Measurements from ENCODE around the gene OR11A1. TPM values are rescaled to one million over a fixed set of nuclear protein-coding genes. Genes with fewer than 3 reads are reported as not detected.
"Not testable (repeated sequence)": the region's sequence is repeated elsewhere in the genome, so short reads cannot be mapped to it uniquely, and the experiment has no call there.

The OR11A1 gene
- total RNA-seq, 2 experiments from 2014 or later = not detected

GRCh38 chr6:29462022-29462421, 5.2 kb upstream of the OR11A1 start:
- no peak overlapping the region for H3K27ac Mint-ChIP-seq
- no peaks in the 10 kb centered on the region for H3K4me1 Mint-ChIP-seq (ENCODE audit: low read depth)
- ChIA-PET CTCF (no interaction called here), POLR2A (no interaction called here)
- H3K4me3 Mint-ChIP-seq = no peak overlapping the region
- intact Hi-C loops (cut with micrococcal nuclease) = no loop called here
- TF ChIP-seq CTCF (IDR thresholded peaks at IDR 0.05) = no peak
- DNase-seq = no peak
- no peak for ATAC-seq
- no peaks in the 10 kb centered on the region for H3K36me3 Mint-ChIP-seq (ENCODE audit: low read depth)
- no peaks in the 10 kb centered on the region for H3K9me3 Mint-ChIP-seq
- peaks cover 8% of the 10 kb centered on the region for H3K27me3 Mint-ChIP-seq

- no peaks in the 10 kb centered on the region for H3K36me3 Mint-ChIP-seq (ENCODE audit: low read depth)
- H3K4me3 Mint-ChIP-seq = no peak overlapping the region
- intact Hi-C loops (cut with micrococcal nuclease) = no loop called here
- CTCF ChIA-PET = interaction anchor here (0.9 kb wide), 1 partner anchor 128 kb away, joined by 3 read pairs; no protein-coding TSS in a partner anchor
- H3K9me3 Mint-ChIP-seq = no peaks in the 10 kb centered on the region
- H3K27me3 Mint-ChIP-seq = peaks cover 8% of the 10 kb centered on the region
- no peak for TF ChIP-seq CTCF (IDR thresholded peaks at IDR 0.05)
- H3K4me1 Mint-ChIP-seq (ENCODE audit: low read depth) = no peaks in the 10 kb centered on the region
- ATAC-seq = no peak
- H3K27ac Mint-ChIP-seq = no peak overlapping the region
- POLR2A ChIA-PET = no interaction called here
- DNase-seq = no peak
Observed at GRCh38 chr6:29461021-29461814, 4.3 kb upstream of the OR11A1 start.

GRCh38 chr6:29451471-29452193, 5.2 kb downstream of the OR11A1 start:
- DNase-seq (no peak), ATAC-seq (no peak)
- ChIA-PET POLR2A (no interaction called here), CTCF (no interaction called here)
- Mint-ChIP-seq H3K36me3 (ENCODE audit: low read depth) (no peaks in the 10 kb centered on the region), H3K27me3 (peaks cover 19% of the 10 kb centered on the region), H3K9me3 (peaks cover 2% of the 10 kb centered on the region), H3K4me3 (no peak overlapping the region), H3K27ac (no peak overlapping the region), H3K4me1 (ENCODE audit: low read depth) (no peaks in the 10 kb centered on the region)
- intact Hi-C loops (cut with micrococcal nuclease) = no loop called here
- TF ChIP-seq CTCF (IDR thresholded peaks at IDR 0.05) = no peak

- ChIA-PET CTCF (no interaction called here), POLR2A (no interaction called here)
- Mint-ChIP-seq H3K27ac (no peak overlapping the region), H3K4me3 (no peak overlapping the region), H3K4me1 (ENCODE audit: low read depth) (no peaks in the 10 kb centered on the region), H3K27me3 (peaks cover 25% of the 10 kb centered on the region), H3K36me3 (ENCODE audit: low read depth) (no peaks in the 10 kb centered on the region), H3K9me3 (peaks cover 2% of the 10 kb centered on the region)
- no peak for TF ChIP-seq CTCF (IDR thresholded peaks at IDR 0.05)
- intact Hi-C loops (cut with micrococcal nuclease) = no loop called here
- ATAC-seq (no peak), DNase-seq (no peak)
Observed at GRCh38 chr6:29447670-29448069, 9.2 kb downstream of the OR11A1 start.

- H3K4me3 Mint-ChIP-seq; H3K9me3 Mint-ChIP-seq; intact Hi-C loops (cut with micrococcal nuclease); DNase-seq; POLR2A ChIA-PET; ATAC-seq; H3K27ac Mint-ChIP-seq; H3K4me1 Mint-ChIP-seq (ENCODE audit: low read depth); CTCF ChIA-PET; H3K36me3 Mint-ChIP-seq (ENCODE audit: low read depth): not testable (repeated sequence)
- peaks cover 39% of the 10 kb centered on the region for H3K27me3 Mint-ChIP-seq
Observed at GRCh38 chr6:29444031-29444430, 12.8 kb downstream of the OR11A1 start.
